Esophagus squamous epithelium (tissue), 4 donors: ENCODE data around the gene PSAPL1.

Source experiments
- CTCF ChIP-seq, 6 experiments: fragments of 450-650 bp in 4 of 6; fragments of 200-600 bp in 2 of 6; sonication (generic) in 2 of 6; IDR thresholded peaks; one replicate each; pipeline ENCODE4 v1.5.1; 2016 to 2019; ENCODE audit warnings: antibody characterized with exemption in 6 of 6, mild to moderate bottlenecking in 4 of 6, moderate library complexity in 4 of 6
- POLR2A ChIP-seq, 4 donors: fragments of 450-650 bp; IDR thresholded peaks; one replicate each; pipeline ENCODE4 v1.6.1; 2017; ENCODE audit warnings: antibody characterized with exemption in 4 of 4, mild to moderate bottlenecking in 4 of 4, moderate library complexity in 3 of 4

- TF ChIP-seq CTCF (IDR thresholded peaks at IDR 0.05) (no peak), POLR2A (IDR thresholded peaks at IDR 0.05) (no peak)
Measured at GRCh38 chr4:7476820-7477219, 42.1 kb upstream of the PSAPL1 start.
